NCI-H1417 treated with DMSO at 0.1 percent for 48 hours (cell line): ENCODE data around the gene NEDD4L.
"Not testable (repeated sequence)": the region's sequence is repeated elsewhere in the genome, so short reads cannot be mapped to it uniquely, and the experiment has no call there.

Experiments
- DNase-seq: peaks from one replicate; lab custom pipeline; 2025; lab: John Stamatoyannopoulos, UW

NEDD4L gene

GRCh38 chr18:58267493-58267892 is 223.5 kb downstream of the NEDD4L start:
- DNase-seq = no peak

- DNase-seq = no peak
Observed at GRCh38 chr18:58268849-58269248, 224.8 kb downstream of the NEDD4L start.

- DNase-seq = no peak
Observed at GRCh38 chr18:58269931-58270330, 225.9 kb downstream of the NEDD4L start.

- DNase-seq = no peak
Observed at GRCh38 chr18:58270396-58270795, 226.4 kb downstream of the NEDD4L start.

- no peak for DNase-seq
Observed at GRCh38 chr18:58271770-58272169, 227.7 kb downstream of the NEDD4L start.

- no peak for DNase-seq
Observed at GRCh38 chr18:58272209-58272608, 228.2 kb downstream of the NEDD4L start.

GRCh38 chr18:58272779-58273435 is 228.9 kb downstream of the NEDD4L start:
- DNase-seq = no peak

- DNase-seq = no peak
Observed at GRCh38 chr18:58275176-58275575, 231.2 kb downstream of the NEDD4L start.

GRCh38 chr18:58276789-58277739 is 233.0 kb downstream of the NEDD4L start:
- DNase-seq = no peak

- no peak for DNase-seq
Observed at GRCh38 chr18:58279504-58280175, 235.6 kb downstream of the NEDD4L start.

- DNase-seq = no peak
Observed at GRCh38 chr18:58280191-58280590, 236.2 kb downstream of the NEDD4L start.

GRCh38 chr18:58282872-58283271 is 238.8 kb downstream of the NEDD4L start:
- not testable (repeated sequence) for DNase-seq

GRCh38 chr18:58284699-58285448 is 240.8 kb downstream of the NEDD4L start:
- no peak for DNase-seq

- no peak for DNase-seq
Observed at GRCh38 chr18:58285449-58286130, 241.6 kb downstream of the NEDD4L start.

GRCh38 chr18:58286632-58287352 is 242.8 kb downstream of the NEDD4L start:
- no peak for DNase-seq

GRCh38 chr18:58287353-58288274 is 243.6 kb downstream of the NEDD4L start:
- DNase-seq = no peak

- no peak for DNase-seq
Observed at GRCh38 chr18:58288921-58289797, 245.1 kb downstream of the NEDD4L start.

GRCh38 chr18:58290116-58290695 is 246.2 kb downstream of the NEDD4L start:
- DNase-seq = no peak
